HT1080 (cell line): ENCODE data around the gene RBM12. TPM values are rescaled to one million over a fixed set of nuclear protein-coding genes. Genes with fewer than 3 reads are reported as not detected.
"Not testable (repeated sequence)": the region's sequence is repeated elsewhere in the genome, so short reads cannot be mapped to it uniquely, and the experiment has no call there.

ENCODE experiments used
- DNase-seq: peaks from one replicate; pipeline ENCODE4 v3.0.0-alpha.2; 2015; ENCODE audit warnings: low read depth
- total RNA-seq: library from RNA; depleted of rRNA; stranded (reverse); fragments of >200 nt; shearing (Covaris generic); gene quantifications from 2 replicates; pipeline ENCODE4 v1.2.3, GENCODE V29; 2014

Gene RBM12
- total RNA-seq, 1 experiment from 2014 or later = 68.1 TPM

DNA sequence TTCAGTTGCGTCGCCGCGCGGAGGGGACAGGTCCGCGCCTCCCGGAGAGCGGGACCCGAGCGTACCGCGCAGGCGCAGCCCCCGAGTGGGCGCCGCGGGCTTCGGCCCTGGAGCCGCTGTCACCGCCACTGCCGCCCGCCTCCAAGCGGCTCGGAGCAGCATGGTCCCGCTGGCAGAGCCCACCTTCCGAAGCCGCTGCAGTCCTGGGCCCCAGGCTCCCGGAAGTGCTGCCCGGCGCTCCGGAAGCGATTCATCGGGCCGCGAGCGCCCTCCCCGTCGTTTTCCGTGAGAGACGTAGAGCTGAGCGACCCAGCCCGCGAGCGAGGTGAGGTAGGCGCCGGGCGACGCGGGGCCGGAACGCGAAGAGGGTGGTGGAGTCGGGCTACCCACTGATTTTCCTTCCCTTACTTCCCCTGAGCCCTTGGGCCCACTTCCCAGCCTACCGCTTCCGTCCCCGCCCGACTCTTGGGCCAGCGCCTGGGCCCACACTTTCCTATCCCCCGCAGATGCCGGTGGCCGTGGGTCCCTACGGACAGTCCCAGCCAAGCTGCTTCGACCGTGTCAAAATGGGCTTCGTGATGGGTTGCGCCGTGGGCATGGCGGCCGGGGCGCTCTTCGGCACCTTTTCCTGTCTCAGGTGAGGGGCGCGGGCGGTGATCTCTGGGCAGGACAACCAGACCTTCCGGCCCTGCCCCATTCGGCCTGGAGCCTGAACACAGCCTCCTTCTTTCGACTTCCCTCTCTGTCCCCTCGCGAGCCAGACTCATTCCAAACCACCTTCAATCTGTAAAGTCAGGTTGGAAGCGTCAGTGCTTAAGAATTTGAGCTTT is 34.6 kb upstream of the RBM12 start, which contains the start of the genes NFS1 and ROMO1:
TSS of gene NFS1 (minus strand) at position 226 of the 830 bp plus-strand sequence. CDS start at position 162, 64 bp downstream.
TSS of gene ROMO1 (plus strand) at position 279 of the 830 bp plus-strand sequence. CDS start at position 507, 228 bp downstream.
- peak; percentile 85 for DNase-seq

GRCh38 chr20:35698298-35699126 is 33.8 kb upstream of the RBM12 start:
- DNase-seq = no peak

DNA sequence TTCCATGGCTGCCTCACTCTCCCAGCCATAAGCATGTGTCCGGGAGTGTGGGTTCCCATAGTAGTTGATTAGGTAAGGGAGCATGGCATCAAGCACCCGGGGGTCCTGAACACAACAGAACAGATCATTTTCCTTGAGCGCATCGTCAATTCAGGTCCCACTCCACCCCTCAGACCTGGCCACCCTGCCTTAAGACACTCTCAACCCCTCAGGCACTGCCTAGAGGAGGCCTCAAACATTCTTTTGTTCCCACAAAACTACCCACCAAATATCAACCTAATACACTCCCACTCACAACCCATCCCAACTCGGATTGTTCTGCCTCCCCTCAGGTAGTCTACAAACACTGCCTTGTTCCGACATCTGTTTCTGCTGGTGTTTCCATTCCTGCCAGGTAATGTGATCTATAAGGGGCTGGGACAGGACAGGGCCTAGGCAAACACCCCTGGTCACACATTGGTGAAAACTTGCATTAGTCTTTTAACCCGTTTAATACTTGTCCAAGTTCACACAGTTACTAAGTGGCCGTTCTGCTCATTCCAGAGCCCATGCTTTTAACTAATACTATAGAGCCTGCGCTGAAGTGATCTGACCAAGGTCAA is 33.1 kb upstream of the RBM12 start:
- no peak for DNase-seq

- no peak for DNase-seq
Measured at GRCh38 chr20:35695978-35696377, 31.3 kb upstream of the RBM12 start.

DNA sequence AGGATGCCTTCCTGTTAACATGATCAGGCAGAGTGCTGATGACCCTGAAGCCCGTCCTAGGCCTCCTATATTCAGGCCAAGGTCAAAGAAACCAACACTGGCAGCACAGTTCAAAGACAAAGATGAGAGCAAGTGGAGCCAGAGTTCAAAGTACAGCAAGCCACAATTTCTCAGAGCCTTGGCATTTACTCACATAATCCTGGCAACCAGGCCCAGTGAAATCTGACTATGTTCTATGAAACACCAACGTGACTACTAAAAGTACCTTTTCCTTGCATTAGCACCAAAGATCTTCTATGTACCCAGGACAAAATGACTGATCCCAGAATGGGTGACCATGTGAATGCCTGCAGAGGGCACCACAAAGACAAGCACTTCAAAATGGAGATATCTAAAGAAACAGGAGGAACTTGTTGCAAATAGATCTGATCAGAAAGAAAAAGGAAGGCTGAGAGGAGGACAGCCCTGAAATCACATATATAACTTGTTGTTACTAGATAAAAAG is 30.6 kb upstream of the RBM12 start:
- no peak for DNase-seq

- no peak for DNase-seq
Measured at GRCh38 chr20:35690265-35690664, 25.6 kb upstream of the RBM12 start.

- DNase-seq = peak; percentile 34
Measured at GRCh38 chr20:35686872-35687271, 22.2 kb upstream of the RBM12 start.

DNA sequence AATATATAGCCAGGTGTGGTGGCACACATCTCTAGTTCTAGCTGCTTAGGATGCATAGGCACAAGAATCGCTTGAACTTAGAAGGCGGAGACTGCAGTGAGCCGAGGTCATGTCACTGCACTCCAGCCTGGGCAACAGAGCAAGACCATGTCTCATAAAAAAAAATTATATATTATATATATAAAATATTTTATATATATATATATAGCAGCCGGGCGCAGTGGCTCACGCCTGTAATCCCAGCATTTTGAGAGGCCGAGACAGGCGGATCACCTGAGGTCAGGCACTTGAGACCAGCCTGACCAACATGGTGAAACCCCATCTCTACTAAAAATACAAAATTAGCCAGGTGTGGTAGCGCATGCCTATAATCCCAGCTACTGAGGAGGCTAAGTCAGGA is 20.7 kb upstream of the RBM12 start:
- not testable (repeated sequence) for DNase-seq

DNA sequence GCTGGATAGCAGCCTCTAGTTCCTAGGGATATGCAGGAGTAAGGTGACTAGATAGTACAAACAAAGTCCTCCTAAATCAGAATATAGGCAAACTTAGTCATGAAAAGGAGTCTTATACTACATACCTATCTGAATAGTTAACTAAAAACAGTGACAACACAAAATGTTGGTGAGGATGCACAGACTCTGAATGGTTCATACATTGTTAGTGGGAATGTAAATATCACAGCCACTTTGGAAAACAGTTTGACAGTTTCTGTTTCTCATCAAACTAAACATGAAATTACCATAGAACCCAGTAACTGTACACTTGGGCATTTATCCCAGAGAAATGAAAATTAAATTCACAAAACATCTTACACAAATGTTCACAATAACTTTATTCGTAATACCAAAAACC is 17.3 kb upstream of the RBM12 start:
- no peak for DNase-seq

GRCh38 chr20:35680452-35681183 is 15.9 kb upstream of the RBM12 start:
- no peak for DNase-seq

DNA sequence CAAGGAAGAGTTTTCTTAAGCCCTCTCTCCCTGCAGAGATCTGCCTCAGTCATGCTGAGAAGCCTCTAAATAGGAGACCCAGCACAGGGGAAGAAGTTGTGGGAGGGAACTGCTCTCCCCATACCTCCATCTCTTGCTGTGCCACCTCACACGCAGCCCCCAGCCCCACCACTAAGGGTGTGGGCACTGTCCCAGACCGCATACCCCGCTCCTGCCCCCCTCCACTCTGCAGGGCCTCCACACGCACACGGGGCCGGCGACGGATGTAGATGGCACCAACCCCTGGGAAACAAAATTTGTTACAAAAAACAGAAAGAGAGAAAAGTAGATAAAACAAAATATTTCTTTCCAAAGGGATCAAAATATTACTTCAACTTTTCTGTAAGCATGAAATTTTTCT is 10.2 kb upstream of the RBM12 start:
- no peak for DNase-seq

- DNase-seq = no peak
Measured at GRCh38 chr20:35673884-35674283, 9.2 kb upstream of the RBM12 start.

DNA sequence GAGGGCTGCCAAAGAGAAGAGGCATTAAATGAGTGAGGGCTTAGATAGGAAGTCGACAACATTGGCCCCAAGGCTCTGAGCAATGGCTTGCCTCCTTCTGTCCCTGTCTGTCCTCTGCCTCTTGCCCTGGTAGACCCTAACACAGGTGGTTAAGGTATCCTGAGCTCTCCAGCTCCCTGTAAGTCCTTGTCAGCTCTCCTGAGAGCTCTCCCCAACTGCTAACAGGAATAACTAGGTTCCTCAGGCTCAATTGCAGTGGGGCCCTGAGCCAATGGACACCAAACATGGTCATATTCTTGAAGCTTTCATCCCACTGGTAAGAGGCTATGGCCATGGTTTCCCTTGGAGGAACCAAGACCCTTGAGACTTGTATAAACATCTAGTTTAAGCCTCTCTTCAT is 5.0 kb upstream of the RBM12 start:
- DNase-seq = no peak

GRCh38 chr20:35669221-35669620 is 4.5 kb upstream of the RBM12 start:
- DNase-seq = no peak

DNA sequence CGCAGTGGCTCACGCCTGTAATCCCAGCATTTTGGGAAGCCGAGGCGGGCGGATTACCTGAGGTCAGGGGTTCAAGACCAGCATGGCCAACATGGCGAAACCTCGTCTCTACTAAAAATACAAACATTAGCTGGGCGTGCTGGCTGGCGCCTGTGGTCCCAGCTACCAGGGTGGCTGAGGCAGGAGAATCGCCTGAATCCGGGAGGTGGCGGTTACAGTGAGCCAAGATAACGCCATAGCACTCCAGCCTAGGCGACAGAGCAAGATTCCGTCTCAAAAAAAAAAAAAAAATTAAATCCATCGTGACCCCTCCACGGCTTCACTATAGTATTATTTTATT is 1.2 kb upstream of the RBM12 start:
- DNase-seq = no peak

GRCh38 chr20:35663516-35664465 is 909 bp downstream of the RBM12 start:
- peak; percentile 52 for DNase-seq

- no peak for DNase-seq
Measured at GRCh38 chr20:35662551-35662950, 2.1 kb downstream of the RBM12 start.

DNA sequence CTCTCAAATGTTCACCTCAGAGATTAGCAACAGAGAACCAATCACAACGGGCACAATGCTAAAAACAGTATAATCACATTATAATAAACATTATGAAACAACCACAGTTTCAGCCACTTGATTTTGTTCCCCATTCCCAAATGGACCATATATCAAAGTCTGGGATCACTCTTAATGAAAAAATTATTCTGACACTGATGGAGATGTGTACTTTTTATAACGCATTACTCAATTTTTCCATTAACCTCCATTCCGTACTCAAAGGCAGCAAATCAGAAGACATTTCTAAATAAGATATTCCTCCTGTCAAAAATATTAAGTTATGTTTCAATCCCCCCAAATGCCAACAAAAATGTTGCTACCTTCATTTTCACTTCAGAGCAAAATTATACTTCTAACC is 2.8 kb downstream of the RBM12 start:
- DNase-seq = no peak

GRCh38 chr20:35661053-35661452 is 3.6 kb downstream of the RBM12 start:
- peak; percentile 7 for DNase-seq
